GM12872 (cell line): ENCODE measurements around the gene MAGEA6.

Experiments
- TF ChIP-seq, protein P1 (sequence below): IDR thresholded peaks from 3 replicates; pipeline ENCODE4 v1.5.1; 2011; ENCODE audit warnings: low read depth, mild to moderate bottlenecking, low read length, moderate library complexity; ENCODE audit not compliant: insufficient read depth

The MAGEA6 gene

DNA sequence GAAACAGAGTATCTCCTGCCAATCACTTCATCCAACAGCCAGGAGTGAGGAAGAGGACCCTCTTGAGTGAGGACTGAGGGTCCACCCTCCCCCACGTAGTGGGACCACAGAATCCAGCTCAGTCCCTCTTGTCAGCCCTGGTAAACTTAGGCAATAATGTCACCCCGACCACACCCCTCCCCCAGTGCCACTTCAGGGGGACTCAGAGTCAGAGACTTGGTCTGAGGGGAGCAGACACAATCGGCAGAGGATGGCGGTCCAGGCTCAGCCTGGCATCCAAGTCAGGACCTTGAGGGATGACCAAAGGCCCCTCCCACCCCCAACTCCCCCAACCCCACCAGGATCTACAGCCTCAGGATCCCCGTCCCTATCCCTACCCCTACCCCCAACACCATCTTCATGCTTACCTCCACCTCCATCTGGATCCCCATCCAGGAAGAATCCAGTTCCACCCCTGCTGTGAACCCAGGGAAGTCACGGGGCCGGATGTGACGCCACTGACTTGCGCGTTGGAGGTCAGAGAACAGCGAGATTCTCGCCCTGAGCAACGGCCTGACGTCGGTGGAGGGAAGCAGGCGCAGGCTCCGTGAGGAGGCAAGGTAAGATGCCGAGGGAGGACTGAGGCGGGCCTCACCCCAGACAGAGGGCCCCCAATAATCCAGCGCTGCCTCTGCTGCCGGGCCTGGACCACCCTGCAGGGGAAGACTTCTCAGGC is 36.1 kb downstream of the MAGEA6 start, which contains the start of the genes CSAG1 and MAGEA12:
Gene CSAG1, minus strand, starts transcription at position 461 of the 715 bp plus-strand sequence. CDS start 1,261 bp downstream, outside the sequence.
Gene MAGEA12, plus strand, starts transcription at position 497 of the 715 bp plus-strand sequence. CDS start 2,405 bp downstream, outside the sequence.
- TF ChIP-seq, protein P1, sequence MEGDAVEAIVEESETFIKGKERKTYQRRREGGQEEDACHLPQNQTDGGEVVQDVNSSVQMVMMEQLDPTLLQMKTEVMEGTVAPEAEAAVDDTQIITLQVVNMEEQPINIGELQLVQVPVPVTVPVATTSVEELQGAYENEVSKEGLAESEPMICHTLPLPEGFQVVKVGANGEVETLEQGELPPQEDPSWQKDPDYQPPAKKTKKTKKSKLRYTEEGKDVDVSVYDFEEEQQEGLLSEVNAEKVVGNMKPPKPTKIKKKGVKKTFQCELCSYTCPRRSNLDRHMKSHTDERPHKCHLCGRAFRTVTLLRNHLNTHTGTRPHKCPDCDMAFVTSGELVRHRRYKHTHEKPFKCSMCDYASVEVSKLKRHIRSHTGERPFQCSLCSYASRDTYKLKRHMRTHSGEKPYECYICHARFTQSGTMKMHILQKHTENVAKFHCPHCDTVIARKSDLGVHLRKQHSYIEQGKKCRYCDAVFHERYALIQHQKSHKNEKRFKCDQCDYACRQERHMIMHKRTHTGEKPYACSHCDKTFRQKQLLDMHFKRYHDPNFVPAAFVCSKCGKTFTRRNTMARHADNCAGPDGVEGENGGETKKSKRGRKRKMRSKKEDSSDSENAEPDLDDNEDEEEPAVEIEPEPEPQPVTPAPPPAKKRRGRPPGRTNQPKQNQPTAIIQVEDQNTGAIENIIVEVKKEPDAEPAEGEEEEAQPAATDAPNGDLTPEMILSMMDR: no peak

DNA sequence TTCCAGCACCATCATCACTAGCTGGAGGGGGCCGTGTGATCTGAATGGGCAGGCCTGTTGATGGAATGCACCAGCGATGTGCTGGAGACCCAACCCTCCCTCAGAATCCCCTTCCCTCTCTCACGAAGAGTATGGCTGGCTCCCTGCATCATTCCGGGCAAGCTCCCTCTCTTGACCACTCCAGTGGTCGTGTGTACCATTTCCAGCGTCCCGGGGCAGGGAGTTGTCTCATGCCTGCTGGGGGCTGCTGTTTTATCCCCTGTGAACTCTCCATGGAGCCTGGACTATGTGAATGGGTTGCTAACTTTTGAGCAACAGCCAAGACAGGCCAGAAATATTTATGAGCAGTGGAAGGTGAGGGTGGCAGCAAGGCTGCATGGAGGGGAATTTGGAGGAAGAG is 44.1 kb downstream of the MAGEA6 start:
- TF ChIP-seq, protein P1: no peak
